Tibial nerve (tissue), 3 donors: ENCODE results near the gene MOB2.

Source experiments
- POLR2A ChIP-seq, 2 donors: fragments of 450-650 bp; IDR thresholded peaks; one replicate each; pipeline ENCODE4 v1.6.1; 2017; ENCODE audit warnings: antibody characterized with exemption in 2 of 2, mild to moderate bottlenecking in 2 of 2, moderate library complexity in 2 of 2
- TF ChIP-seq, protein P1 (sequence below), 5 experiments: fragments of 200-600 bp in 3 of 5; fragments of 450-650 bp in 2 of 5; sonication (generic) in 3 of 5; IDR thresholded peaks; one replicate each; pipeline ENCODE4 v1.5.1; 2016 to 2019; ENCODE audit warnings: antibody characterized with exemption in 5 of 5, mild to moderate bottlenecking in 3 of 5, moderate library complexity in 2 of 5

DNA sequence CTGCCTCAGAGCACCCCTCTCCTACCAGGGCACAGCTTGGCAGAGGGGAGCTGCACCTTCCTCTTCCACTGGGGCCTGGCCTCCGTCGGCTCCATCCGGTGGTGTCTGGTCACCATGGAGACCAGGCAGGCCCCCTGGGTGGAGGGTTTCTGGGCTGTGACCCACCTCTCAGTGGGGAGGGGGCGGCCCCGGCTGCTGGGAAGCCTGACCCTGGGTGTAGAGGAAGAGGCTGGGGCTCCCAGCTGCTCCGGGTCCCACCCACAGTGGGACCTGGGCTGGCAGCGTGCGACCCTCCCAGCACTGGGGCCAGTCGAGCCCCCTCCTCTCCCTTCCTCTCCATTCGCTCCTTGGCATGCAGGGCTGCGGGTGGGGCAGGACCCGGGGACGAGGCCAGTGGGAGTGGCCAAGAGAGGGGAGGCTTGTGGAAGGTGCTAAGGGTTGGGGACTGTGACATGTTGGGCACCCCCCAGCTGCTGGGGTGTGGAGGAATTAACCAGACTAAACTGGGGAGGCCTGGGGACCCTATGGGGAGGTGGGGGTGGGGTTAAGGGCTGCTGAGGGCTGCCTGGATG is 50.0 kb downstream of the MOB2 start:
- no peak for TF ChIP-seq POLR2A (IDR thresholded peaks at IDR 0.05)
- TF ChIP-seq, protein P1, sequence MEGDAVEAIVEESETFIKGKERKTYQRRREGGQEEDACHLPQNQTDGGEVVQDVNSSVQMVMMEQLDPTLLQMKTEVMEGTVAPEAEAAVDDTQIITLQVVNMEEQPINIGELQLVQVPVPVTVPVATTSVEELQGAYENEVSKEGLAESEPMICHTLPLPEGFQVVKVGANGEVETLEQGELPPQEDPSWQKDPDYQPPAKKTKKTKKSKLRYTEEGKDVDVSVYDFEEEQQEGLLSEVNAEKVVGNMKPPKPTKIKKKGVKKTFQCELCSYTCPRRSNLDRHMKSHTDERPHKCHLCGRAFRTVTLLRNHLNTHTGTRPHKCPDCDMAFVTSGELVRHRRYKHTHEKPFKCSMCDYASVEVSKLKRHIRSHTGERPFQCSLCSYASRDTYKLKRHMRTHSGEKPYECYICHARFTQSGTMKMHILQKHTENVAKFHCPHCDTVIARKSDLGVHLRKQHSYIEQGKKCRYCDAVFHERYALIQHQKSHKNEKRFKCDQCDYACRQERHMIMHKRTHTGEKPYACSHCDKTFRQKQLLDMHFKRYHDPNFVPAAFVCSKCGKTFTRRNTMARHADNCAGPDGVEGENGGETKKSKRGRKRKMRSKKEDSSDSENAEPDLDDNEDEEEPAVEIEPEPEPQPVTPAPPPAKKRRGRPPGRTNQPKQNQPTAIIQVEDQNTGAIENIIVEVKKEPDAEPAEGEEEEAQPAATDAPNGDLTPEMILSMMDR (IDR thresholded peaks at IDR 0.05) = no peak
